Transverse colon (tissue), 4 donors: ENCODE data around the gene NTN5. TPM values are rescaled to one million over a fixed set of nuclear protein-coding genes. Genes with fewer than 3 reads are reported as not detected.

ENCODE experiments used
- DNase-seq: peaks from one replicate; pipeline ENCODE4 v3.0.0-alpha.2; 2019
- H3K27ac ChIP-seq, 4 donors: fragments of 200-600 bp; sonication (generic); 2 replicates each; pipeline ENCODE4 v1.5.1; 2016 to 2018; ENCODE audit warnings: inconsistent platforms in 4 of 4
- H3K27me3 ChIP-seq: fragments of 200-600 bp; sonication (generic); 2 replicates; pipeline ENCODE4 v1.5.1; 2017; ENCODE audit warnings: inconsistent platforms
- H3K36me3 ChIP-seq, 4 donors: fragments of 200-600 bp; sonication (generic); 2 replicates each; pipeline ENCODE4 v1.5.1; 2017 to 2019; ENCODE audit warnings: inconsistent platforms in 4 of 4
- H3K4me1 ChIP-seq, 4 donors: fragments of 200-600 bp; sonication (generic); 2 replicates each; pipeline ENCODE4 v1.5.1; 2017 to 2020; ENCODE audit warnings: inconsistent platforms in 4 of 4
- H3K4me3 ChIP-seq, 4 donors: fragments of 200-600 bp; sonication (generic); 1 replicate in 1 of 4; 2 replicates in 3 of 4; pipeline versions ENCODE4 v1.5.1 to v1.6.1; 2017 to 2019; ENCODE audit warnings: inconsistent platforms in 4 of 4
- H3K9me3 ChIP-seq, 2 donors: fragments of 200-600 bp; sonication (generic); 2 replicates each; pipeline ENCODE4 v1.5.1; 2017 to 2019; ENCODE audit warnings: inconsistent platforms in 2 of 2
- CTCF ChIP-seq, 5 experiments: fragments of 200-600 bp in 3 of 5; fragments of 450-650 bp in 2 of 5; sonication (generic) in 3 of 5; IDR thresholded peaks; 1 replicate in 2 of 5; 2 replicates in 3 of 5; pipeline ENCODE4 v1.5.1; 2016 to 2017; ENCODE audit warnings: antibody characterized with exemption in 5 of 5, inconsistent platforms in 3 of 5, mild to moderate bottlenecking in 2 of 5, moderate library complexity in 1 of 5
- EP300 ChIP-seq: sonication (generic); formaldehyde crosslinking; IDR thresholded peaks from one replicate; pipeline ENCODE4 v1.6.1; 2017; ENCODE audit warnings: antibody characterized with exemption, low read depth
- POLR2A ChIP-seq: fragments of 450-650 bp; IDR thresholded peaks from one replicate; pipeline ENCODE4 v1.6.1; 2016; ENCODE audit warnings: antibody characterized with exemption, mild to moderate bottlenecking, moderate library complexity
- POLR2AphosphoS5 ChIP-seq, 3 donors: sonication (generic); formaldehyde crosslinking; IDR thresholded peaks; one replicate each; pipeline ENCODE4 v1.6.1; 2016; ENCODE audit warnings: antibody characterized with exemption in 3 of 3
- WGBS, 2 donors: methylation state at CpG; one replicate each; pipeline ENCODE4 v1.1.5; 2018; ENCODE audit warnings: low coverage in 1 of 2; 5-methylcytosine and 5-hydroxymethylcytosine counted together
- in situ Hi-C, 4 donors: fragments of 200-750 bp; cut with MboI; loops; one replicate each; pipeline versions ENCODE4 v1.15.0 to v1.15.1; 2017; ENCODE audit warnings: low sequenced_read_pairs in 3 of 4, low pct_ligation_motif_present in 1 of 4, low pct_unique_long_range_greater_than_20kb in 1 of 4
- intact Hi-C: fragments of 100-400 bp; cut with DNase I; formaldehyde crosslinking; loops from one replicate; pipeline ENCODE4 v1.15.1; 2023; ENCODE audit warnings: low total_unique reads
- total RNA-seq, 4 donors: library from RNA; depleted of rRNA; stranded (reverse); fragments of >200 nt; gene quantifications; one replicate each; pipeline ENCODE4 v1.1.0, GENCODE V29; 2016

NTN5 gene
- total RNA-seq, 4 donors from 2014 or later = 0.41 to 1.1 TPM; not detected in 2

- Histone ChIP-seq H3K9me3 (no peaks in the 10 kb centered on the region), H3K27ac (no peak overlapping the region), H3K27me3 (no peaks in the 10 kb centered on the region), H3K4me3 (no peak overlapping the region), H3K4me1 (peaks cover 5 to 26% (median 18%) of the 10 kb centered on the region in 4 donors), H3K36me3 (no peaks in the 10 kb centered on the region)
- no peak for TF ChIP-seq POLR2A
- TF ChIP-seq CTCF (IDR thresholded peaks at IDR 0.05) = no peak
- TF ChIP-seq POLR2AphosphoS5 (IDR thresholded peaks at IDR 0.05) = no peak
- TF ChIP-seq EP300 = no peak
- 93% methylated on average over 17 of the region's 19 CpGs; no CpG with 5 or more reads in 1 of the 2 donors for WGBS, 2 donors
- intact Hi-C loops (loop anchor here (10.0 kb wide), 1 partner anchor 70 kb away; the partner anchor contains the start of genes IZUMO1 and RASIP1), in situ Hi-C loops (no loop called here)
- no peak for DNase-seq
Observed at GRCh38 chr19:48674216-48674809, 1.5 kb upstream of the NTN5 start.

- Histone ChIP-seq H3K9me3 (no peaks in the 10 kb centered on the region), H3K4me1 (peaks cover 5 to 23% (median 17%) of the 10 kb centered on the region in 4 donors), H3K27me3 (no peaks in the 10 kb centered on the region), H3K36me3 (no peaks in the 10 kb centered on the region), H3K4me3 (no peak overlapping the region), H3K27ac (no peak overlapping the region)
- TF ChIP-seq EP300 = no peak
- TF ChIP-seq CTCF (IDR thresholded peaks at IDR 0.05) = no peak
- no peak for TF ChIP-seq POLR2A
- TF ChIP-seq POLR2AphosphoS5 (IDR thresholded peaks at IDR 0.05) = no peak
- 84% methylated on average over 25 of the region's 25 CpGs; no CpG with 5 or more reads in 1 of the 2 donors for WGBS, 2 donors
- intact Hi-C loops (loop anchor here (10.0 kb wide), 1 partner anchor 71 kb away; the partner anchor contains the start of genes IZUMO1 and RASIP1), in situ Hi-C loops (no loop called here)
- no peak for DNase-seq
Observed at GRCh38 chr19:48673436-48674100, 751 bp upstream of the NTN5 start.

GRCh38 chr19:48671446-48671995, 1.3 kb downstream of the NTN5 start:
- no peaks in the 10 kb centered on the region for H3K27me3 ChIP-seq
- no peak for DNase-seq
- H3K9me3 ChIP-seq = no peaks in the 10 kb centered on the region
- H3K36me3 ChIP-seq = no peaks in the 10 kb centered on the region
- H3K4me1 ChIP-seq = peaks cover 5 to 8% (median 8%) of the 10 kb centered on the region in 4 donors
- H3K27ac ChIP-seq = no peak overlapping the region
- no peak overlapping the region for H3K4me3 ChIP-seq
- TF ChIP-seq POLR2AphosphoS5 (IDR thresholded peaks at IDR 0.05) (no peak), EP300 (no peak)
- in situ Hi-C loops (no loop called here), intact Hi-C loops (loop anchor here (10.0 kb wide), 1 partner anchor 73 kb away; the partner anchor contains the start of genes IZUMO1 and RASIP1)
- WGBS, 2 donors = 78% methylated on average over 10 of the region's 10 CpGs; no CpG with 5 or more reads in 1 of the 2 donors

GRCh38 chr19:48670699-48671445, 1.9 kb downstream of the NTN5 start:
- no peak for DNase-seq
- 70 to 77% methylated on average over 8 to 21 of the region's 21 CpGs for WGBS, 2 donors
- in situ Hi-C loops = no loop called here
- Histone ChIP-seq H3K9me3 (no peaks in the 10 kb centered on the region), H3K36me3 (no peaks in the 10 kb centered on the region), H3K4me3 (no peak overlapping the region), H3K4me1 (peaks cover 5 to 8% (median 8%) of the 10 kb centered on the region in 4 donors), H3K27ac (no peak overlapping the region), H3K27me3 (no peaks in the 10 kb centered on the region)
- TF ChIP-seq CTCF (IDR thresholded peaks at IDR 0.05) (no peak), POLR2AphosphoS5 (IDR thresholded peaks at IDR 0.05) (no peak), EP300 (no peak), POLR2A (no peak)
- intact Hi-C loops = loop anchor here (10.0 kb wide), 1 partner anchor 74 kb away; the partner anchor contains the start of genes IZUMO1 and RASIP1
